Raji (cell line): Measurements from ENCODE around the gene IL31RA.

Source experiments
- POLR2A ChIP-seq: IDR thresholded peaks from 2 replicates; pipeline ENCODE4 v1.6.1; 2011; ENCODE audit warnings: low read depth, low read length, control low read depth; ENCODE audit not compliant: insufficient read depth

Gene IL31RA

DNA sequence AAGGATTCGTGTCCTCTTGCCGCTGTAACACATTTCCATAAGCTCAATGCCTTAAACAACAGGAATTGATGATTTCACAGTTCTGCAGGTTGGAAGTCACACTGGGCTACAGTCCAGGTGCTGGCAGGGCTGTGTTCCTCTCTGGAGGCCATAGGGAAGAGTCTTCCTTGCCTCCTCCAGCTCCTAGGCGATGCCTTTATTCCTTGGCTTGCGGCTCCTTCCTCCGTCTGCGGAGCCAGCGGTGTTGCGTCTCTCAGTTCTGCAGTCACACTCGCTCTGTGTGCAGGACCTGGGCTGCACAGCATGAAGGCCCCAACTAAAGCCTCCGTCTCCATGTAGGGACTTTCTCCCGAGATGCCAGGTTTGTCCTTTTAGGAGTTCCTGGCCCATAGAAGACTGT, 73.6 kb downstream of the IL31RA start:
- TF ChIP-seq POLR2A, result no peak

DNA sequence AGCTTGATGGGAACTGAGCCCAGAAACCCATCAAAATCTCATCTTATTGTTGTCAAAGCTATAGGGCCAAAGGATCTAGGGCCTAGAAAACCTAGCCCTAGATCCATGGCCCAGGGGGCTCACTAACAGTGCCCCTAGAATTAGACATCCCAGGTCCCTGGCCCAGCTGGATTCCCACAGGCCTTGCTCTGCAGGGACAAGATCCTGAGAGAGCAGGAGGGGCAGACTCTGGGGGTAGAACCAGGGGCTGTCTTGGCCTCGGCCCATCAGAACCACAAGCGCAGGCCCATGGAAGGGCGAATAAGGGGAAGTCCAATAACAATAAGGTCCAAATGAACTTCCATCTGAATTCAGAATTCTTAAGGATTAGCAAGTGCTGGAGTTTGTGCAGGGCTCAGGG, 74.0 kb downstream of the IL31RA start:
- TF ChIP-seq POLR2A, result no peak

DNA sequence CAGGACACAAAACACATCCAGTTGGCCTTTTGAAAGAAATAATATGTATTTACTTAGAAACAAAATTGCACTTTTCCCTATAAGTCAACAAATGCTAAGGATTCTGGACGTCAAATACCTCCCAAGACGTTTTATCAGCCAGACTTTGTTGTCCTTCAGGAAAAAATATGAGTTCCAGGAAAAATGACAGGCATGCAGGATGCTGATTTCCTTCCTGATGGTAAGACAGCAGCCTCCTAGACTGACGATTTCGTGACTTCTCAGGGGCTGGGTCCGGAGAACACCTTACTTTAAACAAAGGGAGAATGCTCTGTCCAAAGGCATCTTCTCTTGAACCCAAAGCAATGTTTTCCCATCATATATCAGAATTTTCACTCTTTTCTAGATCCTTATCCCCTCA, 74.6 kb downstream of the IL31RA start:
- TF ChIP-seq POLR2A, result no peak

DNA sequence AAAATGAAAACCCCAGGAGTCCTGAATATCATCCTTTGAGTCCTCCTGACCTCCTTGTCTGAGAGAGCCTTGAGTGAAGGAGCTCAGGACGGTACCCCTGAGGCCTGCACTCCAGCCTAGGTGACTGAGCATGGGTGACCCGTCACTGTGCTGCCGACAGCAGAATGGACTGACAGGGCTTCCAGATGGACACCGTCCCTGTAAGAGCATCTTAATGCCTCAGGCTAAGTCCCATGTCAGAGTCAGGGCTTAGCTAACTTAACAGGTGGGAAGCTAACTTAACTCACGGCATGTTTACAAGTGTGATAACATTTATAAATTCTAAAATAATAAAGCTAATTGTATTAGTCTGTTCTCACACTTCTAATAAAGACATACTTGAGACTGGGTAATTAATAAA, 75.3 kb downstream of the IL31RA start:
- TF ChIP-seq POLR2A, result no peak

DNA sequence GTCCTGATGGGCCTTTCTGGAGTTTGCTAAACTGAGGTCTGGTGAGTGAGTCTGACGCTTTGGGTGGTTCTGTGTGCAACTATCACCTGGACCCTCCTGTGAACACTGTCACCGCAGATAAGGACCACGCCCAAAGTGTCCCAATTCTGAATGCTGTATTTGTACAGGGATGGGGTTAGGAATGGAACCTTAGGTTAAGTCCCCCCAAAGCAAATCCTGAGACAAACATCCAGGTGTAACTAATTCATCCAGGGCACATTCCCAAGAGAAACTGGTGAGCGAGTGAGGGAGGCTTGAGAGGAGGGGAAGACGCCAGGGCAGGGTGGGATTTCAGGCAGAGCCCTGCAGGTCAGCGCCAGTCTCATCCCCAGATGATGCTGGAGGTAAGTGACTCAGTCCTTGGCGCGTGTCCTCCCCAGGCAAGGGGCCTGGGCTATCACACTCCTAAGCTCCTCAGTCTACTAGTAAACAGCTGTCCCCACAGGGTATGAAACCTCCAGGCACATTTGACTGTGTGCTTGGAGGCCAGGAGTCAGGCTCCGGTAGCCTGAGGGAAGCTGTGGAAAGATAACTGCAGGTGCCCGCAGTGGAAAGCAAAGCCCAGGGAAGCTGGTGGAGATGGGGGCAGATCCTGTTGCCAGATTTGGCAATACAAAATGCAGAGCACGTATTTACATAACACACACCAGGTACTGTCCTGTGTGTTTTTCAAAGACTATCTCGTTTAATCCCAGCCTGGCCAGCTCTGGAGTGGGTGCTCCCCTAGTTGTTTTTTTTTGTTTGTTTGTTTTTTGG, 76.9 kb downstream of the IL31RA start:
- no peak for TF ChIP-seq POLR2A

DNA sequence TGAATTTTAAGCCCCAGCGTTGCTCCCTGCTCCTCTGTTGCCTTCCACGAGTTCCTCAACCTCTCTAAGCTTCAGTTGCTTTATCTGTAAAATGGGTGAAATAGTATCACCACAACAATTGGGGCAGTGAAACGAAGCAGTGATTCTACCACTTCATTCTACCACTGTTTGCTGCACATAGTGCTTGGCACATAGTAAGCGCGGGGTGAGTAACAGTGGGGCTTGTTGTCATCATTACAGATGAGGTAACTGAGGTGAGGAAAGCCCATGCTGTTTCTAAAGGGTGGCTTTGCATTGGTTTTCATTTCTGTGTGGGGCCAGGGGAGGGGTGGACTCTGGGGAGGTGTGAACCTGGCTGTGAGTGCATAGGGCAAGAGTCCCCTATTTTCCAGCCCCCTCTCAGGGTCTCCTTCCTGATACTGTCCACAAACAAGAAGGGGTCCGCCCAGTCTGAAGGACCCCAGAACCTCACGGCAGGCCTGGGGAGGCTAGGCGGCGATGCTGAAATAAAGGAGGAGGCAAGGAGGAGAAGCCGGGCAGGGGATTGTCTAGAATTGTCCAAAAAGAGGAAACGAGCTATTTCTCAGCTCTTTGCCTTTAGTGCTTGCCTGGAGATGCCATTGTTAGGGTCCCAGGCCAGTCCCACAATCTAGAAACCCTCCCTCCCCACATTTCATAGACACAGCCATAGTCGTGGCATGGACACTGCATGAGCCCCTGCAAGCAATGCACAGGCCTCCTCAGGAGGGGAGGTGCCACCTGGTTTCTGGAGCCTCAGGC, 78.1 kb downstream of the IL31RA start:
- no peak for TF ChIP-seq POLR2A

DNA sequence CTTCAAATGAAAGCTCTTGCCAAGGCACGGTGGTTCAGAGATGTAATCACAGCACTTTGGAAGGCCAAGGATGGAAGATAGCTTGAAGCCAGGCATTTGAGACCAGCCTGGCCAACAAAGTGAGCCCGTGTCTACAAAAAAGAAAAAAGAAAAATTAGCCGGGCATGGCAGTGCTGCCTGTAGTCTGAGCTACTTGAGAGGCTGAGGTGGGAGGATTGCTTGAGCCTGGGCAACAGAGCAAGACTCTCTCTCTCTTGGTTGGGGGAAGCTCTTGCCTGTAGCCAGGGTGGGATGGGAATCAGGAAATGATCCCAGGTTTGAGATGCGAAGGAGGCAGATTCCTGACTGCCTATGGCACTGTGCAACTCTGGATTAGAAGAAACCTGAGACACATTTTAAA, 81.5 kb downstream of the IL31RA start:
- no peak for TF ChIP-seq POLR2A

DNA sequence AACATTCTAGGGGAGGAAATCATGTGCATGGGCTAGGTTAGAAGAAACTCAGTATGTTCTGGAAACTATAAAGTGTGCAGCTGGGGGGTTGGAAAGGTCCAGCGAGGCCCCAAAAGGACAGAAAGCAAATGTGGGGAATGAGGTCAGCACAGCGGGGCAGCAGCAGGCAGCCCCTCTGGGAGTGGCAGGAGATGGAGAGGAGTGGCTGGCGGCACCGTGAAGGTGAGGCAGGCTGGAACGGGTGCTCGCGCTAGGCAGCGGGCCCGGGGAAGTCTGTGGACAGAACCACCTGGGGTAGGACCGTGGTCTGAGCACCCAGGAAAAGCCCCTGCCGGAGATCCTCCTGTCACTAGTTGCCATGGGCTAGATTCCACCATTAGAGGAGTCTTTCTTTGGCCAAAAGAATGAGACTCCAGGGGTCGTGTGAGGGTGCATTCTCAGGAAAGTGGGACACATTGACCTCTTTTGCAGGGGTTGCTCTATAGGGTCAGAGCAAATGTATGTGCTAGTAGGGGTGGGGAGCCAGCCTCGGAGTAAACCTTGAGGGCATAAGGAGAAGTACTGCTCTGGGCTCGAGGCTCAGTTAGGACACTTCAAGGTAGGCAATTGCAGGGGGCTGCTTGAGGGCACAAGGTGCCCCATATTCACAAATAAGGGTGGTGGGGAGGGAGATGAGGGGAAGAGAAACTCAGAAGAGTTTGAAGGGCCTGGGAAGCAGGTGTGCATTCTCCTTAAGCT, 82.4 kb downstream of the IL31RA start:
- no peak for TF ChIP-seq POLR2A

DNA sequence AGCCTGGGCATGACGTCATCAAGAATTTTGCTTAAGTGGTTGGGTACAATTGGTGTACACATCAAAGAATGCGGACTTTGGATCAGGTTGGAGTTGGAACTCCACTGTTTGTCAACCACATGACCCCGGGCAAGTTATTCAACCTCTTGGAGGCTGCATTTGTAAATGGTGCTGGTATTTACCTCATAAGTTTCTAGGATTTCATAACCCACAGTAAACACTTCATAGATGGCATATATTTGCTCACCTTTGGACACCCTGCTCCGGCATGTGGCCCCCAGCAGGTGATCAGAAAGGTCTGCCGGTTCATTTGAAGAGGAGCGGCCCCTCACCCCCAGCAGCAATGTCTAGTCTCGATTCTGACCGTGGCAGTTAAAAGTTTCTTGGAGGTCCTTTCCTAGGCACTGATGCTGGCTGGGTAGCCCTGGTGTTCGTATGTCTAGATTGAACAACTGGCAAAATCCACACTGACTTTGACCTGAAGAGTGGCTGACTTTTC, 83.0 kb downstream of the IL31RA start:
- TF ChIP-seq POLR2A, result no peak

DNA sequence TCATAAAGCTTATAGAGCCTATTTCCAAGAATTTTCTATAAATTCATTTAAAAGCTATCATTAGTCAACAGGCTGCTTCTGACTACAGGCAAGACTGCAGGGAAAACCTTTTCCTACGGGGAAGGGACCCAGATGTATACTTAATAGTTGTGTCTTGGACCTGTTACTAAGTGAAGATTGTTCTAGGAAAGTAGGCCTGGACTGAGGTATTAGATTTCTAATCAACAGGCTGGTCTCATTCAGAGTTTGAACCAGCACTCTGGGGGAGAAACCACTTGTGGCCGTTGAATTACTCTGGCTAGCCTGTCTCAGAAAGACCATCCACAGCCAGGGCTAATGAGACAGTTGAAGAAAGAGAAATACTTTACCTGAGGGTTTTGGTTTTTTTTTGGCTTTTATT, 83.6 kb downstream of the IL31RA start:
- no peak for TF ChIP-seq POLR2A

DNA sequence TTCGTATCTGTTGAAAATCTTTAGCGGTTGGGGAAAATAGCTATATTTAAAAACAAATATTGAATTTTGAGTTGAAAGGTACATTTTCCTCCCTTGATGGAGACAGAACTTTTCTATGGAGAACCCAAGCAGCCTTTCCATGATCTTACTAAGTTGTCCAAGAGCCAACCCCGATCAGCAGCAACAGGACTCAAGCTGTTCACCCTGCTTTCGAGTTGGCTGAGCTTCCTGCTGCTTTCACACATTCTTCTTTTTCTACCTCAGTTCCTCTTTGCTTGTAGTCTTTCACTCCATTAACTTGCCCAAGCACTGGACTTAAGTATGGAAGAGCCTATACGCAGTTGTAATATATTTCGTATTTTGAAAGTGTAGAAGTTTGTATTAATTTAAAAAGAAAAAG, 84.2 kb downstream of the IL31RA start:
- no peak for TF ChIP-seq POLR2A

DNA sequence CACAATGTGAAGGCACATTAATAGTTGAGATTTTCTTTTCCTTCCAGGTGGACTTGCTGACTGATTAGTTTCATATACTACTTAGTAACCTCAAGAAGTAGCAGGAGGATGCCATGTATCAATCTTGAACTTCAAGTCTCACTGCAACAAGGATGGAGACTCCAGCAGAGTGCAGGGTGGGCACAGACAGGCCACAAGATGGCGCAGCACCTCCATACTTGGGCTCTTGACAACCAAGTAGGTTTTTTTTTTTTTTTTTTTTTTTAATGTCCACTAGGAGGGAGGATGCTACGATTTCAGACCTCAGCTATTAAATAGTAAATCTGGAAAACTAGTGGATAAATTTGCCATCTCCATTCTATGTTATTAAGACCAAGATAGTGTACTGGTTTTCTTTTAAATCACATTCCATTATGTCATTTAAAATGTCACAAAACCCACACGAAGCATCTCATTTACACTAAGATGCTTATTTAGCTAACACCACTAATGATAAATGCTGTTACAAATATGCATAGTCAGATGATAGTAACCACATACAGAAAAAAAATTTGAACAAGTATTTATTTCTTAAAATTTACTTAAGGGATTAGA, 85.0 kb downstream of the IL31RA start:
- no peak for TF ChIP-seq POLR2A

DNA sequence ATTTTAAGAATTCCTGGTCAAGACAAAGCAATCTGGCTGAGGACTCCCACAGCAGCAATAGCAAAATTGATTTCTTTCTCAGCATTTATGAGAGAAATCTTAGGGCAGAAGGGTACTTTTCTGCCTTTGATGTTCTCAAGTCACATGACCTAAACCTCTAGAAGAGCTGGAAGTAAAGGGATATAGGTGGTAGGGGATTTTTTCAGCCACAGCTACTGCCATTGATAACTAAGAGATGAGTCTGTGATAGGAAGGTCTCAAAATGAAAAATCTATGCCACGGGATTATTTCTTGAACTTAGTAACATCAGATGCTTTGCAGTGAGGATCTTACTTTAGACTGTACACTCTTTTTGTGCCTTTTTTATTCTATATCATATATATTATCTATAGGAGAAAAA, 108.1 kb downstream of the IL31RA start:
- no peak for TF ChIP-seq POLR2A

DNA sequence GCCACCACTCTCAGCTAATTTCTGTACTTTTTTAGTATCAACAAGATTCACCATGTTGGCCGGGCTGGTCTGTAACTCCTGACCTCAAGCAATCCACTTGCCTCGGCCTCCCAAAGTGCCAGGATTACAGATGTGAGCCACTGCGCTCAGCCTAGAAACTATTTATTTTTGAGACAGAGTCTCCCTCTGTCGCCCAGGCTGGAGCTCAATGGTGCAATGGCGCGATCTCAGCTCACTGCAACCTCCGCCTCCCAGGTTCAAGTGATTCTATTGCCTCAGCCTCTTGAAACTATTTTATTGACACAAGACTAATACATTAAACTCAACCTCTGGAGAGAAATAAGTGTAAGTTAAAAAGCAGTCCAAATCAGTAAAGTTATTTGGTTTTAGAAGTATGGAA, 109.6 kb downstream of the IL31RA start:
- no peak for TF ChIP-seq POLR2A

DNA sequence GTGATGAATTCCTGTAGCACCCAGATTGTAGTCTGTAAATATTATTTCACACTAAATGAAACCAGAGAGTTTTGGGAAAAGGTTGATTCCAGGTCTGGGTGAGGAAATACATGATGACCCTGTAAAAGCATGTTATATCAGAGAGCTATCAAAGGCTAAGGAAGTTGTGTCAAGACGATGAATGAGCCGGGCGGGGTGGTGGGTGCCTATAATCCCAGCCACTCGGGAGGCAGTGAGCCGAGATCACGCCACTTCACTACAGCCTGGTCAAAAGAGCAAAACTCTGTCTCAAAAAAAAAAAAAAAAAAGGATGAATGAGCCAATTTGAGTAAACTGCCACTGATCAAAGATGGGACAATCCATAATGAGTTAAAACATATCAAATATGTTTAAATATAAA, 114.4 kb downstream of the IL31RA start:
- TF ChIP-seq POLR2A, result no peak
